NCI-H748 (cell line): ENCODE results near the gene CMTM6.
"Not testable (repeated sequence)": the region's sequence is repeated elsewhere in the genome, so short reads cannot be mapped to it uniquely, and the experiment has no call there.

ENCODE experiments used
- DNase-seq: peaks from one replicate; lab custom pipeline; 2025; ENCODE audit not compliant: unreplicated experiment; lab: John Stamatoyannopoulos, UW

The CMTM6 gene

DNA sequence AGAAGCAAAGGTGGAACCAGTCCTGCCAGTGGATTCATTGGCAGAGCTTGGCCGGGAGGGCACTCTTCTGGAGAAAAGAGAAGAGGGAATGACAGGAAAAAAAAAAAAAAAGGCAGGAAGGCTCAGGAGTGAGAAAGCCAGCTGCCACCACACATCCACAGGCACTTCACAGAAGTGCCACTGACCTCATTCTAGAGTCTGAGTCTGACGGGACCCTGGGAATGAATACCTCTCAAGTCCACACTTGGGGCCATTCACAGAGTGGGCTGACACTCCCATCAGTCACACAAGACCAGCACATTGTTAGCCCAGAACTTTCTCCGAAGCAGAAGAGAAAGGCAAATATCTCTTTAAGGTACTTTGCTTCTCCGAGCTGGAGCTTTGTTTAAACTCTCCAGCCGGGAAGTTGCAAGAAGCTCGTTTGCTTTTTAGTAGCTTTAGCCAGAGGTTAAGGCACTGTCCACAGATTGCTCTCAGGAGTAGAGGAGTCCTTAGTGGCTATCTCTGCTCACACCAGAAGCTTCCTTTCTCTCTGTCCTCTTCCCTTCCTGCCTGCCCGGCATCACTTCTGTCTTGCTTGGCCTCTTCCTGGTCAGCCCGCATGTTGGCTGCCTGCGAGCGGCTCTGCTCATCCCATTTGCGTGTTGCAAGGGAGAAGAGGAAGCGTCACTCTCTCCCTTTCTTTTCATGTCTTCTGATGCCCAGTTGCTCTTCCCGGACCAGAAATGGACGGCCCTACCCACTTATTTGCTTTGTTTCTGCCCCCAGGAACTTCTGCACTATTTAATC is 53.8 kb downstream of the CMTM6 start:
- no peak for DNase-seq

DNA sequence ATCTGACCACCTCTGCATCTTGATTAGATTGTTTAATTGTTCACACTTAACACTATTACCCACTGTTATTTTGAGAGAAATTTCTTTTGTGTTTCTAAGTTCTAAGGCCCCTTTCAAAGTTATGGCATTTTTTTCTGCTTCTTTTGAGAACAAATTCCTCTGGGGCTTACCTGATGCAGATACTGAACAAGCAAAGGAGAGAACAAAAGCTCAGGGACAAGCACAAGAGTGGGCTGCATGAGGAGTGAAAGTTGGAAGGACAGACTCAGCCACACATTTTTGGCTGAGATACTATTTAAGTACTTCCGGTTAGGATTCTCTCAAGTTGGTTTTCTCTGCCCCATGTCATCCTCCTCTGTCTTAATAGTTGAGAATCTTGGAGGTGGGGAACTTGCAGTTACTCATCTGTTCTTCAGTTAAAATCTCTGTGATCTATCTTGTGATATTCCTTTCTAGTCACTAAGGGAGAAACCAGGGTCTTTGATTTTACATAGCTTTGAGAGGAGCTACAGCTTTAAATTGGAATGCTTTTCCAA is 54.7 kb downstream of the CMTM6 start:
- DNase-seq: no peak

DNA sequence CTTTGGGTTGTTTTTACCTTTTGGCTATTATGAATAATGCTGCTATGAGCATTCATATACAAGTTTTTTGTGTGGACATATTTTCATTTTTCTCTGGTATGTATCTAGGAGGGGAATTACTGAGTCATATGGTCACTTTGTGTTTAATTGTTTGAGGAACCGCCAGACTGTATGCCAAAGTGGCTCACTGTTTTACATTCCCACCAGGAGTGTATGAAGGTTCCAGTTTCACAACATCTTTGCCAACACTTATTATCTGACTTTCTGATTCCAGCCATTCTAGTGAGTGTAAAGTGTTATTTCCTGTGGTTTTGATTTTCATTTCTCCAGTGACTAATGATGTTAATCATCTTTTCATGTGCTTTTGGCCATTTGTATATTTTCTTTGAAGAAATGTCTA is 59.2 kb downstream of the CMTM6 start:
- no peak for DNase-seq

DNA sequence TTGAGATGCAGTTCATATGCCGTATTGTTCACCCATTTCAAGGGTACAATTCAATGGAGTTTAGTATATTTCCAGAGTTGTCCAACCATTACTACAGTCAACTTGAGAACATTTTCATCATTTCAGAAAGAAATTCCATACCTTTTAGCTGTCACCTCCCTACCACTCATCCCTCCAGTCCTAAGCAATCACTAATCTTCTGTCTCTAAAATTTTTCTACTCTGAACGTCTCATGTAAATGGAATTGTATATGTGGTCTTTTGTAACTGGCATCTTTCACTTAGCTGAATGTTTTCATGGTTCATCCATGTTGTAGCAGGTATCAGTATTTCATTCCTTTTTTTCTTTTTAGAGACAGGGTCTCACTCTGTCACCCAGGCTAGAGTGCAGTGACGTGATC is 59.9 kb downstream of the CMTM6 start:
- no peak for DNase-seq

DNA sequence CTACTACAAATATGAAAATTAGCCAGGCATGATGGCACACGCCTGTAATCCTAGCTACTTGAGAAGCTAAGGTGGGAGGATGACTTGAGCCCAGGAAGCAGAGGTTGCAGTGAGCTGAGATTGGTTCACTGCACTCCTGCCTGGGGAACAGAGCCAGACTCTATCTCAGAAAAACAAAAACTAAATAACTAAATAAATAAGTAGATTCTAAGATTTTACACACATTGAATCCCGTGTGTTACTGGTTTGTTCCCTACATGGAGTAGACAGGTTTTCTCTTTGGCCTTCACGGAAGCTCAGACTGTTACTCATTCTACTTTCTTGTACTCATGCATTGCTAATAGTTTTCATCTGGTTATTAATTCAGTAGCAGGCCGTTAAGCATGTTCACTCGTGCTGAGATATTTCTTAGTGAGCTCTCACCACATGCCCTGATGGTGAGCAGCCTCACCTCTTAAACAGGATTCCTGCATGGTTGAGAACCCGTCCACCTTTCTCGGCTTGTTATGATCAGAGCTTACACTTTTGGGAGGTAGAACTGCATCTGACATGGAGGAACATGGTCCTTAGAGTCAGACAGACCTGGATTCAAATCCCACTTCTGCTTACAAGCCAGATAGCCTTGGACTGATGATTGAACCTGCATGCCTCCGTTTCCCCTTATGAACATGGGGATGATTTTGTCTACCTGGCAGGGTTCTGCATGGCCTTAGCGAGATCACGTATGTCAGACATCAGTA is 61.9 kb downstream of the CMTM6 start:
- DNase-seq: no peak

DNA sequence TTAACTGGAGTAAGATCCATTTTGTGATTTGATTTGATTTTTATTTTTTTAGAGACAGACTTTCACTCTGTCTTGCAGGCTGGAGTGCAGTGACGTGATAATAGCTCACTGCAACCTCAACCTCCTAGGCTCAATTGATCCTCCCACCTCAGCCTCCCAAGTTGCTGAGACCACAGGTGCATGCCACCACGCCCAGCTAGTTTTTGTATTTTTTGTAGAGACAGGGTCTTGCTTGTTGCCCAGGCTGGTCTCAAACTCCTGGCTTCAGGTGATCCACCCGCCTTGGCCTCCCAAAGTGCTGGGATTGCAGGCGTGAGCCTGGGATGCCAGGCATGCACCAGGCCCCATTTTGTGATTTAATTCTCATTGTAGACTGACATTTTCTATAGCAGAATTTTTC is 63.2 kb downstream of the CMTM6 start:
- not testable (repeated sequence) for DNase-seq

DNA sequence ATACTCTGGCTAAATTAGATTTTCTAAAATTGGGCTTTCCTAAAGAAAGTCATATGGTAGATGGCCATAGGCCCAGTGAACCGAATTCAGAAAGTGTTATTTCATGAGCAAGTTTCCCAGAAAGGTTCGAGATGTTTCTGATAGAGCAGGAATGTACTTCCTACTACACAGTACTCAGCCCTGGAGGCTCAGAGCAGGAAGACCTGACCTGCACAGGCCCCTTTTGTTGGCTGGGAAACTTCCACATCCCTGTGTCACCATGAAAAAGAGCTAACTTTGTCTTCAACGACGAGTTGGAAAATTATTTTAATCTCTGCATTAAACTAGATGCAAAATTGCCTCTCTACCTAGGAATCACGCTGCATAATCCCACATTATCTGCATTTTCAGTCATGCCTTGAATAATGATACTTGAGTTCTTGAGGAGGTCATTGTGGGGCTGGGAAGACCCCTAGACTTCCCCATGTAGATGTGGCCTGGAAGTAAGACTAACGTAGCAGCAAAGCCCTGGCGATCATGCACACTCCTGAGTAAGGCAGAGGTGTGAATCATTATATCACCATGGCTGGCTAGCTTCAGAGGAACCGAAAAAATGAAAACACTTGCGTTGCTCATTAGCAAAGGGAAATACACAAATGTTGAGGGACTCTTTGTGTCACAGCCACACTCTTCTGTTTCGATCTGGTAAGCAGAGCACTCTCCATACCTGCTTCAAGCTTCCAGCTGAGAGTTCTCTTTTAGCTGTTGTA is 63.9 kb downstream of the CMTM6 start:
- DNase-seq: no peak

DNA sequence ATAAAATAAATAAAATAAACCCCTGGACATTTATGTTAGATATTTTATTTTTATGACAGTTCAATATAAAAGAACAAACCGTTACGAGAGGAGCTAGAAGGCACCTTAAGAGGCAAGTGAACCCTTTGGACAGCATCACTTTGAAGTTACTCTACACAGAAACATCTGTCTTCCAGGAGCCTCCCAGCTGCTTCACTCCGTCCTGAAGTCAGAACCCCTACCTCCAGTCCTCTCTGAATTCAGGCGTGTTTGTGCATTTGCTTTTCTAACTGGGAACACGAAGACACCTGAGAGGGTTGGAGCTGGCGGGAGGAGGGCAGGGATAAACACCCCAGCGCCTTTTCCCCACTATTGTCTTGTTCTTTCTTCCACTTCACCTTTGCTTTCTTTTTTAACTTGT is 64.8 kb downstream of the CMTM6 start:
- no peak for DNase-seq

DNA sequence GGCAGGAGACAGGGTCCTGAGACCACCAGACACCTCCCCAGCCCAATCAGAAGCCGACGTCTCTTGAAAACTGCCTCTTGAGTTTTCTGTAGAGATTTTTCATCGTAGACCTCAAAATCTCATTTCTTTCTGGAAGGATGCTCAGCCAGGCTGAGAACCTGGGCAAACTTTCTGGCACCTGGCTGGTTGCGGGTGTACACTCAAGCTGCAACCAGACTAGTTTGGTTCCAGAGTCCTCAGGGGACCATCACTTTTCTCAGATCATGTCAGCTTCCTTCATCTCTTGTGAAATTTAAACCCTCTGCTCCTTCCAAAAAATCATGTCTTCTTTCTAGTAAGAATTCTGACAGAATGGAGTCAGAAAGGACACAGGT is 65.8 kb downstream of the CMTM6 start:
- no peak for DNase-seq

DNA sequence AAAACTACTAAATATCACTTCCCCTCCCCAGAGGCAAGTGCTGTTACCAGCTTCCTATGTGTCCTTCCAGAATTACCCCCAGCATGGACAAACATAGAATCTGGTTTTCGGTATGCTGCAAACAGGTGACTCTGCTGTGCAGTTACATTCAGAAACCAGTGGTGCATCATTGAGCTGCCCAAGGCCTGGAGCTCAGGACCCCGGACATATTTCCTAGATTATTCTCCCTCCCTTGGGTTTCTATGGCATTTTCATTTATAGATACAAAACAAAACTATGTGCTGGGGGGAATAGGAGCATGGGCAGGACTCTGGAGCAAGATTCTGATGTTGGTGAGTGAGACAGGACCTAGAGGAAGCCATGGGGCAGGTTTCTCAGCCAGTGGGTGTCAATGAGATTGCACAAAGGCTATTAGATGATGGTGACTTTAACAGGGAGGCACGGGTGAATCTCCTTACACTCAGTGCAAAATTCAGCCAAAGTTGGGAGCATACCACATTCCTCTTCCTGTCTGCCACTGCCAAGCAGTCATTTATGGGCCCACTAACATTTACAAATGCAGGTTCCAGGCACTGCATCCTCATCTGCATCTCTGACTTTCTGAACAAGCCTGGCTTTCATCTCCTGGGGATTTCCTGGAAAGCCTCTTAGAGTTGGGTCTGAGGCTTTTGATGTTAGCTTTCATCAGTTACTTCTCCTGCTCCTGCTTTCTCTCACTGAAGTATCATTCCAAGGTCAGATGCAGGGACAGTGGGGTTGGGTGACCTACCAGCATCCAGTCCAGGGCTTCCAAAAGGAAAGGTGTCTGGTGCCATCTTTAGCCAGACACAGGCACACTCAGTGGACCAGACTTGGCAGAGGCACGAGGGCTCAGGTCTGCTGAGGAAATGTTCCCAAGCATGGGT is 66.5 kb downstream of the CMTM6 start:
- no peak for DNase-seq

DNA sequence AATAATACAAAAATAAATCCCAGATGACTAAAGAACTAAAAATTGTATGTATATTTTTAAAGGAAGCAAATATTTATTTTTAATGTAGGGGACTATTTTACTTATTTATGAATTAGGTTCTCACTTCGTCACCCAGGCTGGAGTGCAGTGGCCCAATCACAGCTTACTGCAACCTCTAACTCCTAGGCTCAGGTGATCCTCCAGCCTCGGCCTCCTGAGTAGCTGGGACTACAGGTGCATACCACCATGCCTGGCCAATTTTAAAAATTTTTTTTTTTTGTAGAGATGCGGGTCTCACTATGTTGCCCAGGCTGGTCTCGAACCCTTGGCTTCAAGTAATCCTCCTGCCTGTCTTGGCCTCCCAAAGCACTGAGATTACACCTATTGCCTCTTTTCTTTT is 68.4 kb downstream of the CMTM6 start:
- no peak for DNase-seq

DNA sequence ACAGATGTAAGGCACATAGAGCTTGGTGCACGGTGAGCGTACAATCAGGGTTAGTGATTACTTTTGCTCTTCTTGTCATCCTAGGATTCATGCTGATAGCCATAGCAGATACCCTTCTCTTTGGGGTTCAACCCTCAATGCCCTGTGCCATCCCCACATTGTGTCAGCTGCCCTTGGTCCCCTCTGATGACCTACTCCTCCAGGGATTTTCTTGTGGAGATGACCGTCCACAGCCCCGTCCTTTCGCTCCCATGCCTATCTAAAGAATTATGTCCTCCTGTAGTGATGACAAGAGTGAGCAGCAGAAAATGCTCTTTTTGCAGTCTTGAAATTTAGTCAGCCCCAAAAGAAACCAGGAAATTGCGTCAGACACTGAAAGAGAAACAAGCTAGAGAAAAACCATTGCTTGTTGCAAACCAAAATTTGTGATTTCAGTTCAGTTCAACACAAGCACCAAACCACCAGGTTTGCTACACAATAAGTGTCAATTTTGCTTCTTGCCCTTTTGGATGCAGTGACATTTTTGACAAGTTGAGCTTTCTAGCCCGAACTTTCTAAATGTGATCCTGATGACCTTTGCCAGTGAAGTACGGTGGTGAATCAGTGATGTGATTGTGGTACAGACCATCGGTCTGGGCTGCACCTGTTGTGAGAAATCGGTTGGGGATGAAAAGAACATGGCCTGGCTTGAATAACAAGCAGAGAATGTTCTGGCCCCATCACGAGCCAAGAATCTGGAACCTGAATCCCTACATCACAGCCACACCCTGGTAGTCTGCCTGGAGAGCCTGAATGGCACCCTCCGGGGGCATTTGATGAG is 69.7 kb downstream of the CMTM6 start:
- no peak for DNase-seq

DNA sequence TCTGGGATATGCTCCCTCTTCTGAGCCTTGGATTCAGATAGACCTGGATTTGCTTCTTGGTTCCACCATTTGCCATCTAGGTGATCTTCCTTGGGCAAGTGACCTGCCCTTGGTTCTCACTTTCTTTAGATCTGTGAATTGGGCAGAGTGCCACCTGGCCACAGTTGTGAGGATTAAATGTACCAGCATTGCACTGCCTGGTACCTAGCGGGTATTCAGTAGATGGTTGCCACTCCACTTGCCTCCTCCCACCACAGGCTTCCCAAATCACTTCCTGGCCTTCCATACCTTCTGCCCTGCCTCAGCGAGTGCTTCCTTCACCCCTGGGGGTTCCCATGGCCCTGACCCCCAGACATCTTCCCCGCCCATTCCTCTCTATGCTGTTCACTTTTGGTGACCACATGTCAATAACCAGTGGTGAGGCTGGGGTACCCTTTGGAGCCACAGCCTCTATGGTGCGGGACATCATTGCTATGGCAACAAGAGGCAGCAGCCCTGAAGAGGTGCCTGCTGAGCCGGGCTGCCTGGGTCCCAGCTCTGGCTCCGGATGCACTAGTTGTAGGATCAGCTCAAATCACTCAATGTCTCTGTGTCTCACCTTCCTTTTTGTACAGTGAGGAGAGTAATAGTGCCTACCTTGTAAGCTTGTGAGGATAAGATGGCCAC is 70.5 kb downstream of the CMTM6 start:
- DNase-seq: no peak

DNA sequence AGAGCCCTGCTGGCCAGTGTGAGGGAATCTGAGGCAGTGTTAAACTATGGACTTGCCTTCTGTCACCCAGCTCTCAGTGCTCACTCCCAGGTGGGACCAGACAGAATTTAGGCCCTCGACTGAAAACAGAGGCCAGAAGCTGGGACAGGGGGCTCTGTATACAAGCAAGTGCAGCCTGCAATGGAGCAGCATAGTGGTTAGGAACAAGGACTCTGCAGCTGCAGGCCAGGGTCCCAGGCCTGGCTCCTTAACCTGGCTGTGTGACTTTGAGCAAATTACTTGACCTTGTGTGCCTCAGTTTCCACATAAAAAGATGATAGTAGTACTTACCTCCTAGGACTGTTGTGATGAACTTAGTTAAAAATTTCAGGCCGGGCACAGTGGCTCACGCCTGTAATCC is 71.2 kb downstream of the CMTM6 start:
- no peak for DNase-seq
